IMR-90 (cell line): ENCODE results near the gene CRLF2.

ENCODE experiments used
- POLR2A ChIP-seq: IDR thresholded peaks from 2 replicates; pipeline ENCODE4 v1.6.1; 2012; ENCODE audit warnings: mild to moderate bottlenecking, low read depth, low read length
- SMC3 ChIP-seq: fragments of 150-350 bp; IDR thresholded peaks from 2 replicates; pipeline ENCODE4 v1.6.1; 2016; ENCODE audit warnings: low read depth, mild to moderate bottlenecking, antibody characterized with exemption, low read length, moderate library complexity

DNA sequence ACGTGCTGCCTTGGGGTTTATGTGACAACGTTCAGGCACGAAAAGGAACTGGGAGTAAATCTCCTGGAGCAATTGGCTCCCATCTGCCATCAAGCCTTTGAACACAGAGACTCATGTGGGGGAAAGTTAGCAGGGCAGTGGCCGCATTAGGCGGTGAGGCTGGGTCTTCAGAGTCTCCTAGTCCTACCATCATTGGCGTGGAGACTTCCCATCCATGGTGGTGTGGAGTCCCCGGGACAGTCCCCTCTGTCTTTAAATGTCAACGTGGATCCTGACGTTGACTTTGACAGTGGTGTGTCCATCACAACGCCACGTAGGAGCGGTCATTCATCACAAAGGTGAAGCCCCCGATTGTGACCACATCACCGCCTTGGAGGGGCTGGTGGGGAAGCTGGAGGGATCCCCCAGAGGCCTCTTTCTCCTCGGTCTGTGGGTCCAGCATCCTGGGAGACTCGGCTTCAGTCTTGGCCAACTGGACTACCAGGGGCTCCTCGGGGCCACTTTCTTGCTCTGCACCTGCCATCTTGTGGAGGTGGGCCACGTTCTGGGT is 21.8 kb downstream of the CRLF2 start:
- TF ChIP-seq SMC3: no peak
- no peak for TF ChIP-seq POLR2A
